GM12865 (cell line): ENCODE measurements around the gene ROR1.

Experiments
- DNase-seq: peaks from one replicate; pipeline ENCODE4 v3.0.0; 2010; ENCODE audit warnings: low read depth
- H3K4me3 ChIP-seq: 2 replicates; pipeline ENCODE4 v1.5.1; 2011; ENCODE audit warnings: mild to moderate bottlenecking, low read depth, low read length, control low read depth
- CTCF ChIP-seq: IDR thresholded peaks from 2 replicates; pipeline ENCODE4 v1.5.1; 2011; ENCODE audit warnings: low read length, control low read depth, low read depth, inconsistent platforms; ENCODE audit not compliant: insufficient read depth; ENCODE audit errors: missing control alignments

ROR1 gene

DNA sequence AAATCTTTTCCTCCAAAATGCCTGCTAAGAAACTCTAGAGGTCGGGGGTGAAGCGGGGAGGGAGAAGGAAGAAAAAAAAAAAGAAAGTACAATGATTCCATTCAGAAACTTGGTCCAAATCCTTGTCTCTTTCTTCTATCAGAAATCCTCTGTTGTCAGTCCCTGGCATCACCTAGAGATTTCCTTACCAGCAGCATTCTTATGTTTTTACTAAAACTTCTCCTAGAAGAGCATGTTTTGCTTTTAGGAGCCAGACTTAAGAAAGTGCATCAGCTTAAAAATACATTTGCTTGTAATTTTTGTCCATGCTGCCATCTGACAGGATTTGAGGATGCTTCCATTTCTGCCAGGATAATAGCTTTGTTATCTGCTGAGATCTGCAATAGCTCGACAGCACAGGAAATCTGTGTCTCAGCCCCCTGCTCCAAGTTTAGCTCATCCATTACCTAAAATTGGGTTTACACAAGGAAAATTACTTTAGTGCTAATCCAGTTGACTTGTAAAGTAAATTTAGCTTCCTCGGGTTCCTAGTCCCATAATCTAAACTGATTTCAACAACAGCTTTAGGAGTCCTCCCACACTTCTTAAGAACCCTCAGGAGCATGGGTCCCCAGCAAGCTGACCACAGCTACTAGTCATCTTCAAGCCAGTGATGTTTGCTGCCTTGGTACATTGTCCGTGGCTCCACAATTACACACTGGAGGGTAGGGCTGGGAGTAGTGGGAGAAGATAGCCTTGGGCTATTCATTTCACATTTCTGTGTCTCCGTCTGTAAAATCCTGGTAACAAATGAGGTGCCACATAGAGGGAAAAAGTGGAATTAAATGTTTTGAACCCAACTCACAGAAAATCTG is 337.3 kb downstream of the ROR1 start:
- TF ChIP-seq CTCF, result no peak
- H3K4me3 ChIP-seq, result no peak overlapping the region
- DNase-seq, result no peak

DNA sequence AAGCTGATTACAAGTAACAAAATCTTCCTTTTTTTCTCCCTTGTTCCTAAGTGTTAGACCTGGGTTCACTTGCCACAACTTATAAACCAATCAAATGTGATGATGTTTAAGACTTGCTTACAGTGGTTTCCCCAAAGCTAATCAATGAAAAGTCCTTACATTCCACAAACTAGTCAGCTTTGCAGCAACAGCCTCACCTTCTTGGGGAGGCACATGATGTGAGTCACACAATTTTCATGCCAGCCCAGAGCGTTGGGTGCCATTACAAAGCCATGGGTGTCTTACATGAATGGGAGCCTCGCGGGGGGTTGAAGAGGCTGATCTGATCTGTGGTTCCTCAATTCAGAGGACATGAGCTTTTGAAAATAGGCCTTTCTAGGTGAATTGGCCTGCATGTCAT is 338.0 kb downstream of the ROR1 start:
- TF ChIP-seq CTCF, result no peak
- no peak for DNase-seq
- no peak overlapping the region for H3K4me3 ChIP-seq

DNA sequence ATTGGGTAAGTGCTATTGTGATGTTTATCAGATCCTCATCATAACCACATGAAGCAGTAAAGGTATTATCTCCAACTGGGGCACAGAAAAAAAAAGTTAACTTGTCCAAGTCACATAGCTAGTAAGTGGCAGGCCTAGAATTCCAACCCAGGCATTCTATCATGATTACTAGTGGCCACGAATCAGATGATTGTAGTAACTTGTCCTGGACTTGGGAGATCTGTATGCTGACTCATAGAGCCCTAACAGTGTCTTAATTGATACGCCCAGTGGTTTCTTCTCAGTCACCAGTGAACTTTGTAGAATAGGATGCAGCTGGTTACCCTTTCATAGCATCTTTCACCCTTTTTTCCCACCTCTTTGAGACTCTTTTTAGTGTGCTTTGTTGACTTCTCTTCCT is 338.5 kb downstream of the ROR1 start:
- no peak for TF ChIP-seq CTCF
- no peak overlapping the region for H3K4me3 ChIP-seq
- DNase-seq, result no peak

GRCh38 chr1:64114012-64114525 is 340.3 kb downstream of the ROR1 start:
- H3K4me3 ChIP-seq, result no peak overlapping the region
- TF ChIP-seq CTCF, result no peak
- DNase-seq, result no peak

DNA sequence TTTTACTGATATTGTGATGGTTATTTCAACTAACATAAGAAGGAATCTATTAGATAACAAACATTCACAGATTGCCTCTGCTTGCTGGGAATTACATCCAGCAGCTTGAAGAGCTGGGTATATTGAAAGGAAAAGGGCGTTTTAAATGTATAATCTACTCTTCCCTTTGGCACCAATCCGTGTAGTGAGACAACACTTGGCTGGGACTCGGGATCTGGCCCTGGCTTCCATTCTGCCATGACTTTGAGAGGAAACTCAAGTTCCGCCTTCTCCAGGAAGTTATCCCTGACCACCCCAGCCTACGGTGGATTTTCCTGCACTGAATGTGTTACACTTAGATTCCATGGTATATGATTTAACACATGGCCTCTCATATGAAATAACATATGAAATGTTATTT is 342.7 kb downstream of the ROR1 start:
- DNase-seq, result no peak
- TF ChIP-seq CTCF, result no peak
- no peak overlapping the region for H3K4me3 ChIP-seq

GRCh38 chr1:64117492-64117891 is 343.7 kb downstream of the ROR1 start:
- H3K4me3 ChIP-seq, result no peak overlapping the region
- TF ChIP-seq CTCF, result no peak
- DNase-seq, result no peak
